Epithelial cell of proximal tubule (primary cell): ENCODE results near the gene NRXN3. TPM values are rescaled to one million over a fixed set of nuclear protein-coding genes. Genes with fewer than 3 reads are reported as not detected.

ENCODE experiments used
- DNase-seq: peaks from one replicate; pipeline ENCODE4 v3.0.0-alpha.2; 2011; ENCODE audit warnings: low read depth
- H3K4me3 ChIP-seq: 2 replicates; pipeline ENCODE4 v1.5.1; 2011; ENCODE audit warnings: low read depth, mild to moderate bottlenecking, low read length
- CTCF ChIP-seq: conservative IDR thresholded peaks from 2 replicates; pipeline ENCODE4 v1.5.1; 2012; ENCODE audit warnings: low read depth, mild to moderate bottlenecking, low read length
- total RNA-seq: library from RNA; depleted of rRNA; stranded (reverse); fragments of >200 nt; gene quantifications from 2 replicates; pipeline ENCODE4 v1.2.3, GENCODE V29; 2015

The NRXN3 gene
- total RNA-seq, 1 donor from 2014 or later = 1.2 TPM

DNA sequence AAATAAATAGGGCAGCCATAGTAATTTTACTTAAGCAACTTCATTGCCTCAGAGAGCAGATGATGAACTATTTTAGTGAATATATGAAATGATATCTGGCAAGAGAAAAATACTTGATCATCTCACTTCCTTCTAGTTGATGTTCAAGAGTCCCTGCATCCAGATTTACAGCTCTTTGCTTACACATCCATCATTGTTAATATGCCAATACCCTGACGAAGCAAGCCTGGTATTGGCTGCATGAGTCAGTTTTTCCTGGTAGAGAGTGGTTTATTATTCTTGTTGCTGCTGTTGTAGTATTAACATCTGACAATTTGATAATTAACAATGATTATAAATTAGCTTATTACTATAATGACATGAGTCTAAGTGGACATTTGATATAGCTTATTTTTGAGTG lies 681.9 kb downstream of the NRXN3 start:
- DNase-seq = no peak
- H3K4me3 ChIP-seq = no peak overlapping the region
- no peak for TF ChIP-seq CTCF

GRCh38 chr14:78857974-78858373 lies 687.8 kb downstream of the NRXN3 start:
- TF ChIP-seq CTCF = no peak
- DNase-seq = no peak
- H3K4me3 ChIP-seq = no peak overlapping the region

DNA sequence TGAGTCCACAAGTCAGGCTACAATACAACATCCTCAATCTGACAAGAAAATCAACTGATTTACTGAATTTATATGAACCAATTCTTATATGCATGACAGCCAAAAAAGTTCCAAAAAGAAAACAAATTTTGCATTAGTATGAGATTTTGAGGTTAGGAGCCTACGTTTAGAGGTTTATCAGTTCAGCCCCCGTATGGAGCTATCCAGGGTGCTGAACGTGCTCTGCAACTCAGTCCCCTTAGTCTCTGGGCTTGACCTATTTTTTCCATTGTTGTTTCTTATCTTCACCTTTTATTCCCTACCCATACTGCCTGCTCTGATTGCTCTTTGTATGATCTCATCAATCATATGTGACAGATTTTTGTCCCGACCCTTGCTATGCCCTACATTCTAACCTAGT lies 693.0 kb downstream of the NRXN3 start:
- H3K4me3 ChIP-seq = no peak overlapping the region
- no peak for DNase-seq
- TF ChIP-seq CTCF = no peak

DNA sequence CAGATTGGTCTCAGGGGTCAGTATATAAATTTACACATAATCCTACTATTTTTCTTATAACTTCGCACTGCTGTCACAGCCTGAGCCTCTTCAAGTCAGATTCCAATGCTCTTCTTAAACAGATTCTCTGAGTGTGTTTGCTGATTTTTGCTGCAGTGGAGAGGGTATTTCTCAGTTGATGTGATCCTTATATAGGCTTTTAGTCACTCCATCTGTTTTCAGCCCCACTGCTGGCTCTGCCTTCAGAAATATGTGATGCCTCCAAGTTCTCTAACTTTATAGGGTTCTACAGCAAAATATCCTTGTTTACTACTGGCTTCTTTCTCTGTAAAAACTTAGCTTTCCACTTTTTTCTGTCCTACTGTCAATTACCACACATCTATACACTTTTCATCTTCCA lies 702.7 kb downstream of the NRXN3 start:
- H3K4me3 ChIP-seq = no peak overlapping the region
- DNase-seq = no peak
- no peak for TF ChIP-seq CTCF

- TF ChIP-seq CTCF = no peak
- no peak for DNase-seq
- H3K4me3 ChIP-seq = no peak overlapping the region
Observed at GRCh38 chr14:78873581-78873980, 703.4 kb downstream of the NRXN3 start.

DNA sequence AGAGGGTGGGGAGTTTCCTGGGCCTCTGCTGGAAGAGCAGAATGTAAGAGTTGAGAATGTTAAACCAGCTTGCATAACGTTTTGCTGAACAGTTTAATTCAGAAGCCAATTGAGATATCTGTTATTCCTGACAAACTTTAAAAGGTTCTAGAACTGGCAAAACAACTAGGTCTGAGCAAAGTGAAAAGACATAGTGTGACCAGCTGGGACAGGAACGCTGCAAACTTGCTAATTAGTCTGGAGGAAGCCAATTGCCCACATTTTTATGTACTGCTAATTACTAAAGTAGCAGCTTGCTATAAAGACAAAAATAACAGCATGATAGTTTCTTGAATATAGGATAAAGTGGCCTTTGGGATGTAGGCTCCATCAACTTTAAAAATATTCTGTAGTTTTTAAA lies 704.9 kb downstream of the NRXN3 start:
- H3K4me3 ChIP-seq = no peak overlapping the region
- TF ChIP-seq CTCF = no peak
- no peak for DNase-seq

- no peak for DNase-seq
- no peak for TF ChIP-seq CTCF
- H3K4me3 ChIP-seq = no peak overlapping the region
Observed at GRCh38 chr14:78885884-78886283, 715.7 kb downstream of the NRXN3 start.
